Activated naive CD4-positive, alpha-beta T cell treated with anti-CD3 and anti-CD28 coated beads, Interleukin-2, amount 10 ng/mL, durations not matched to agents 7 days and 5 days (primary cell): ENCODE data around the gene CSE1L.
"Not testable (repeated sequence)": the region's sequence is repeated elsewhere in the genome, so short reads cannot be mapped to it uniquely, and the experiment has no call there.

Experiments
- CTCF ChIA-PET: fragments of 350-600 bp; sonication (Branson Sonifier 250); formaldehyde crosslinking; loops from one replicate; lab custom pipeline; 2021; ENCODE audit warnings: antibody characterized with exemption; lab: Charles Lee
- DNase-seq: peaks from one replicate; pipeline ENCODE4 v3.0.0-alpha.2; 2020
- H3K27ac Mint-ChIP-seq: one replicate; pipeline ENCODE4 v1.8.0; 2021; ENCODE audit warnings: mild to moderate bottlenecking, moderate library complexity, mixed read lengths
- H3K27me3 Mint-ChIP-seq: one replicate; pipeline ENCODE4 v1.8.0; 2021; ENCODE audit warnings: mild to moderate bottlenecking, mixed read lengths
- H3K36me3 Mint-ChIP-seq: one replicate; pipeline ENCODE4 v1.8.0; 2021; ENCODE audit warnings: mixed read lengths
- H3K4me1 Mint-ChIP-seq: one replicate; pipeline ENCODE4 v1.8.0; 2021; ENCODE audit warnings: mixed read lengths
- H3K4me3 Mint-ChIP-seq: one replicate; pipeline ENCODE4 v1.8.0; 2021; ENCODE audit warnings: mild to moderate bottlenecking, moderate library complexity, mixed read lengths
- H3K9me3 Mint-ChIP-seq: one replicate; pipeline ENCODE4 v1.8.0; 2021; ENCODE audit warnings: mixed read lengths

The CSE1L gene

DNA sequence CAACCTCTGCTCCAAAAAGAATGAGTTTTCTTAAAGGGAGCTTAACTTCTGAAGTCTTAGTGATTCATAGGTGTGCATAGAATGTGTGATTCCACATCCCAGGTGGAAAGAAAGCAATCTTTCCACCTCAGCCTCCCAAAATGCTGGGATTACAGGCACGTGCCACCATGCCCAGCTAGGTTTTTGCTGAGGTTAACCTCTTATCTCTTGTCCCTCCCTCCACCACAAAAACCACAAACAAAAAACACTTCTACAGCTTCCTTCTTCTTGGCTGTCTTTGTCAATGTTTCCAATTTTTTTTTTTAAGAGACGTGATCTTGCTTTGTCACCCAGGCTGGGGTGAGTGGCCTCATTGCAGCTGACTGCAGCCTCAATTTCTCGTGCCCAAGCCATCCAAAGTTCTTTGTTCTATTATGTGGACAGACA lies 8.1 kb upstream of the CSE1L start:
- DNase-seq, result peak; percentile 30
- Mint-ChIP-seq H3K27ac (peak overlapping the region; percentile 58), H3K36me3 (peaks cover 24% of the 10 kb centered on the region), H3K4me1 (peaks cover 19% of the 10 kb centered on the region), H3K4me3 (peak overlapping the region; percentile 2), H3K9me3 (no peaks in the 10 kb centered on the region), H3K27me3 (peaks cover 2% of the 10 kb centered on the region)
- CTCF ChIA-PET, result interaction anchor here (0.7 to 1.1 kb wide), 3 partner anchors 9 to 179 kb away, joined by 3 to 4 read pairs (median 3); no protein-coding TSS in a partner anchor

DNA sequence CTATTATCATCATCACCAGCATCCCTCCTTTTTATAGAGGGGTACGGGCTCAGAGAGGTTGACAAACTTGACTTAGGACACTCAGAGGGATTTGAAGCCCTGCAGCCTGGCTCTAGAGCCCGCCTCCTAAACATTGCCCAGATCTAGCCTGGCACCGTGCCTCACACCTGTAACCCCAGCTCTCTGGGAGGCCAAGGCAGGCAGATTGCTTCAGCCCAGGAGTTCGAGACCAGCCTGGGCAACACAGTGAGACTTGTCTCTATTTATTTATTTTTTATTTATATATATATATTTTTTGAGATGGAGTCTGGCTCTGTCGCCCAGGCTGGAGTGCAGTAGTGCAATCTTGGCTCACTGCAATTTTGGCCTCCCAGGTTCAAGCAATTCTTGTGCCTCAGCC lies 6.3 kb upstream of the CSE1L start:
- H3K27ac Mint-ChIP-seq, result no peak overlapping the region
- no peak for DNase-seq

GRCh38 chr20:49043000-49043399 lies 3.1 kb upstream of the CSE1L start:
- Mint-ChIP-seq H3K4me1 (peaks cover 32% of the 10 kb centered on the region), H3K27me3 (peaks cover 4% of the 10 kb centered on the region), H3K9me3 (no peaks in the 10 kb centered on the region), H3K4me3 (no peak overlapping the region), H3K27ac (no peak overlapping the region), H3K36me3 (peaks cover 9% of the 10 kb centered on the region)
- CTCF ChIA-PET, result no interaction called here
- no peak for DNase-seq

More for the DNA sequence above, 6.3 kb upstream of the CSE1L start:
- Mint-ChIP-seq H3K9me3 (no peaks in the 10 kb centered on the region), H3K4me3 (no peak overlapping the region), H3K27me3 (peaks cover 4% of the 10 kb centered on the region), H3K36me3 (peaks cover 9% of the 10 kb centered on the region), H3K4me1 (peaks cover 24% of the 10 kb centered on the region)
- CTCF ChIA-PET, result interaction anchor here (0.6 kb wide), 1 partner anchor 255 kb away, joined by 3 read pairs; no protein-coding TSS in a partner anchor

DNA sequence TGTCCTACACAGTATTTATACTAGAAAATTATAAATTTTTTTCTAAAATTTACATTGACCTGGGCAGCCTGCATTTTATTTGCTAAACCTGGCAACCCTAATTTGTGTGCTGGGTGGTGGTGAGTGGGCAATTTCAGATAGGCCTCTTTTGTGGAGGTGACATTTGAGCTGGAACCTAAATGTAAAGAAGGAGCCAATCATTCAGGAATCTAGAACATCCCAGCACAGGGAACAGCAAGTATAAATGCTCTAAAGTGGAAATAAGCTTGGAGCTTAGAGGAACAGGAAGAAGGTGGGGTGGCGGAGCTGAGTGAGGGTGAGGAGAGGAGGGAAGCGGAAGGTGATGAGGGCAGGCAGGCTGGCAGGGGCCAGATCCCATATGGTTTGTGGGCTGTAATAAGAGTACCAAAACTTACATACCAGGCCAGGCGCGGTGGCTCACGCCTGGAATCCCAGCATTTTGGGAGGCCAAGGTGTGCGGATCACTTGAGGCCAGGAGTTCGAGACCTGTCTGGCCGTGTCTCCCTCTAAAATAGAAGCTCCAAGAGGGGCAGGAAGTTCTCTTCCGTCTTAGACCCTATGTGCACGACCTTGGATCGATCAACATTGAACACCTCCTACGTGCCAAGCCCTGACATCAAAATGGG lies 549 bp upstream of the CSE1L start:
- peaks cover 4% of the 10 kb centered on the region for H3K27me3 Mint-ChIP-seq
- peak overlapping the region; percentile 99 for H3K4me3 Mint-ChIP-seq
- CTCF ChIA-PET, result interaction anchor here (0.5 to 1.3 kb wide), 2 partner anchors 28 to 425 kb away, joined by 3 read pairs; no protein-coding TSS in a partner anchor
- H3K9me3 Mint-ChIP-seq, result no peaks in the 10 kb centered on the region
- peak; percentile 57 for DNase-seq
- peaks cover 23% of the 10 kb centered on the region for H3K36me3 Mint-ChIP-seq
- peaks cover 39% of the 10 kb centered on the region for H3K4me1 Mint-ChIP-seq
- H3K27ac Mint-ChIP-seq, result peak overlapping the region; percentile 98

- peak overlapping the region; percentile 2 for H3K27ac Mint-ChIP-seq
- no peak for DNase-seq
- no peaks in the 10 kb centered on the region for H3K27me3 Mint-ChIP-seq
- peaks cover 47% of the 10 kb centered on the region for H3K36me3 Mint-ChIP-seq
- H3K4me3 Mint-ChIP-seq, result no peak overlapping the region
- H3K4me1 Mint-ChIP-seq, result peaks cover 46% of the 10 kb centered on the region
- H3K9me3 Mint-ChIP-seq, result no peaks in the 10 kb centered on the region
- CTCF ChIA-PET, result no interaction called here
Observed at GRCh38 chr20:49052334-49052733, 6.2 kb downstream of the CSE1L start.

DNA sequence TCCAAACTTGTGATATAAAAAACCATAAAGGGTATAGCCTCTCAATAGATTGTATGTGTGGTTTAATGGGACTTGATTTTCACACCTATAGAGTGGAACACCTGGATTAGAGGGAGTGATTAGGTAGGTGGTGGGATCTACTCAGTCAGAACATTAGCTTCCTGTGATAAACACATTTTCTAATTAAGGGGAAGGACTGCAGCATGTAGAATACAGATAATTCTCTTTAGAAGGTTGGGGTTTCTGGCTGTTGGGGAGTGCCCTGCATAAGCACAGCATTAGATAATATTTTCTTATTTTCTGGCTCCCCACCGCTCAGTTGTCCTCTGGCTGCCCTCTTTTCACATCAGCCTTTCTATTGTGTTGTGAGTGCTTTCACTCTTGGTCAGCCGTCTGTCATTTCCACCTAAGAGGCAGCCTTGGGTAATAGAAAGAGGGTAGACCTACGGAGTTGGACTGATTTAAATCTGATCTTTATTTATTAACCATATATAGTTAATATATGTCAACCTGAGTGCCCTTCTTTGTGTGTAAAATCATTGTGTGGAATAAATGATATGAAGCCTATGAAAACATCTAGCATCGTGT lies 8.0 kb downstream of the CSE1L start:
- Mint-ChIP-seq H3K36me3 (peaks cover 39% of the 10 kb centered on the region), H3K27ac (peak overlapping the region; percentile 42), H3K4me1 (peaks cover 30% of the 10 kb centered on the region), H3K27me3 (no peaks in the 10 kb centered on the region), H3K9me3 (no peaks in the 10 kb centered on the region), H3K4me3 (no peak overlapping the region)
- CTCF ChIA-PET, result interaction anchor here (0.7 kb wide), 1 partner anchor 104 kb away, joined by 3 read pairs; no protein-coding TSS in a partner anchor
- no peak for DNase-seq

DNA sequence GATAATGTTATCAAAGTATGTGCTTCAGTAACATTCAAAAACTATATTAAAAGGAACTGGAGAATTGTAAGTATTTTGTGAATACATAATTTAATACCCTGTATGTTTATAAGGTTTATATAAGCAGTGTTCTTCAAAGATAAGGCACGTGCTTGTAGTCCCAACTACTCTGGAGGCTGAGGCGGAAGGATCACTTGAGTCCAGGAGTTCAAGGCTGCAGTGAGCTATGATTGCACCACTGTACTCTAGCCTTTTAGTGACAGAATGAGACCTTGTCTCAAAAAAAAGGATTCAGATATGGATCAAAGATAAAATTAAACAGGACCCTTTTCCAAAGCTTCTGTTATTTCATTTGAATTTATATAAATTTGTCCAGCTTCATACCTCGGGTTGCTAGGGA lies 17.2 kb downstream of the CSE1L start:
- Mint-ChIP-seq H3K27me3 (no peaks in the 10 kb centered on the region), H3K27ac (no peak overlapping the region), H3K36me3 (peaks cover 36% of the 10 kb centered on the region), H3K4me3 (no peak overlapping the region), H3K4me1 (no peaks in the 10 kb centered on the region), H3K9me3 (no peaks in the 10 kb centered on the region)
- DNase-seq, result no peak
- CTCF ChIA-PET, result interaction anchor here (1.4 kb wide), 1 partner anchor 9 kb away, joined by 4 read pairs; no protein-coding TSS in a partner anchor

GRCh38 chr20:49074521-49074920 lies 28.4 kb downstream of the CSE1L start:
- no peaks in the 10 kb centered on the region for H3K27me3 Mint-ChIP-seq
- no peaks in the 10 kb centered on the region for H3K9me3 Mint-ChIP-seq
- peaks cover 45% of the 10 kb centered on the region for H3K36me3 Mint-ChIP-seq
- H3K4me3 Mint-ChIP-seq, result no peak overlapping the region
- H3K4me1 Mint-ChIP-seq, result no peaks in the 10 kb centered on the region
- H3K27ac Mint-ChIP-seq, result no peak overlapping the region
- no peak for DNase-seq
- CTCF ChIA-PET, result no interaction called here

GRCh38 chr20:49078310-49078709 lies 32.2 kb downstream of the CSE1L start:
- no peak for DNase-seq
- Mint-ChIP-seq H3K4me1 (no peaks in the 10 kb centered on the region), H3K4me3 (no peak overlapping the region), H3K36me3 (peaks cover 44% of the 10 kb centered on the region), H3K27me3 (no peaks in the 10 kb centered on the region), H3K9me3 (no peaks in the 10 kb centered on the region), H3K27ac (no peak overlapping the region)
- CTCF ChIA-PET, result interaction anchor here (0.6 kb wide), 1 partner anchor 141 kb away, joined by 3 read pairs; no protein-coding TSS in a partner anchor

GRCh38 chr20:49082295-49082694 lies 36.2 kb downstream of the CSE1L start:
- DNase-seq, H3K9me3 Mint-ChIP-seq, H3K4me1 Mint-ChIP-seq, H3K27ac Mint-ChIP-seq, H3K27me3 Mint-ChIP-seq, H3K4me3 Mint-ChIP-seq, CTCF ChIA-PET: not testable (repeated sequence)
- peaks cover 47% of the 10 kb centered on the region for H3K36me3 Mint-ChIP-seq

GRCh38 chr20:49091104-49091503 lies 45.0 kb downstream of the CSE1L start:
- Mint-ChIP-seq H3K9me3 (no peaks in the 10 kb centered on the region), H3K27ac (no peak overlapping the region), H3K4me1 (no peaks in the 10 kb centered on the region), H3K4me3 (no peak overlapping the region), H3K27me3 (no peaks in the 10 kb centered on the region), H3K36me3 (peaks cover 54% of the 10 kb centered on the region)
- no peak for DNase-seq
- CTCF ChIA-PET, result no interaction called here

- Mint-ChIP-seq H3K27me3 (no peaks in the 10 kb centered on the region), H3K27ac (no peak overlapping the region), H3K9me3 (no peaks in the 10 kb centered on the region), H3K36me3 (peaks cover 58% of the 10 kb centered on the region), H3K4me1 (no peaks in the 10 kb centered on the region), H3K4me3 (no peak overlapping the region)
- DNase-seq, result no peak
- CTCF ChIA-PET, result no interaction called here
Observed at GRCh38 chr20:49091762-49092161, 45.6 kb downstream of the CSE1L start.

- Mint-ChIP-seq H3K27ac (peak overlapping the region; percentile 64), H3K36me3 (peaks cover 64% of the 10 kb centered on the region), H3K4me3 (no peak overlapping the region), H3K27me3 (no peaks in the 10 kb centered on the region), H3K4me1 (peaks cover 12% of the 10 kb centered on the region), H3K9me3 (no peaks in the 10 kb centered on the region)
- DNase-seq, result no peak
- CTCF ChIA-PET, result no interaction called here
Observed at GRCh38 chr20:49096203-49096730, 50.2 kb downstream of the CSE1L start.

DNA sequence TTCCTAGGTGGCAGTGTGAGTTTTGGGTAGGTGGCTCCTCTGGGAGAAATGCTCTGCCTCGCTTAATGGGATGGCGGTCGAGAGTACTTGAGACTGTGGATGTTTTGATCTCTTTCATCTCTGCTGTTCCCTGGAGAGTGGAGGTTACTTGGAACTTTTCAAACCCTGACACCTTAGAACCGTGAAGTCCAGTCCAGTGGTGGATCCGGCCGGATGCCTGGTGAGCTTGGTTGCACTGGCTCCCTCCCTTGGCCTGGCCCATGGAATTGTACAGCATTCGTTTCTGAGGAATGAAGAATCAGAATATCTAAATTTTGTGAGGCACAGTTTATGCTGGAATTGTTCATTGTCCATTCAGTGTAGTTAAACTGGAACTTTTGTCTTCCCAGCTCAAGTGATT lies 51.0 kb downstream of the CSE1L start:
- CTCF ChIA-PET, result no interaction called here
- no peak for DNase-seq
- Mint-ChIP-seq H3K36me3 (peaks cover 68% of the 10 kb centered on the region), H3K27me3 (no peaks in the 10 kb centered on the region), H3K9me3 (no peaks in the 10 kb centered on the region), H3K4me1 (peaks cover 14% of the 10 kb centered on the region), H3K27ac (peak overlapping the region; percentile 33), H3K4me3 (no peak overlapping the region)
